ENCODE data around the gene ENTPD8.

Gene ENTPD8

DNA sequence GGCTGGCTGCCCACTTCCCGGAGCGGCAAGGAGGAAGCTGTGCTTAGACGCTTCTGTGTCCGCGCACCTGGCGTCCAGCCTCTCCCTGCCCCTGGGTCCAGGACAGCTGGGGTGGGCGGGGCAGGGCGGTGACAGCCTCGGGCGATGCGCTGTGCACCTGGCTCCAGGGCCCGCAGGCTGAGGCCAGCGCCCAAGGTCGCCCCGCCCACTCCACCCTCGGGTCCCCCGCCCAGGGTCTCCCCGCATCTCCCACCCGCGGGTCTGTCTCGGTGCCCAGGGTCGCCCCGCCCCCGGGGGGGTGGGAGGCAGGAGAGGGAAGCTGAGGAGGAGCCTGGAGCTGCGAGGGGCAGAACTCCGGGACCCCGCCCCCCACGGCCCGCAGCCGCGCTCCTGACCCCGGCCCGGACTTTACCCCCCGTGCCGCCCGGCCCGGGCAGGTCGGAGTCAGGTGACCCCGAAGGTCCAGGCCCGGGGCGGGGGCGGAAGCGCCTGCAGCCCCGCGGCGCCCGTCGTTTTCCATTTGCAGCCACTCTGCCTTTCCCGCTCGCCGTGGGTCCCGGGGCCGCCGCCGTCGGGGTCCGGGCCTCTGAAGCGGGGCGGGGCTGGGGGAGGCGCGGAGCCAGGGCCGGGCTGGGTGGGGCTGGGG is at the start of gene ENTPD8:
TSS of gene ENTPD8 (minus strand) at position 69 of the 646 bp plus-strand sequence. CDS start 3,072 bp downstream, outside the sequence.
- DNase-seq = peak in 1 of 4 experiments; percentile 24

DNA sequence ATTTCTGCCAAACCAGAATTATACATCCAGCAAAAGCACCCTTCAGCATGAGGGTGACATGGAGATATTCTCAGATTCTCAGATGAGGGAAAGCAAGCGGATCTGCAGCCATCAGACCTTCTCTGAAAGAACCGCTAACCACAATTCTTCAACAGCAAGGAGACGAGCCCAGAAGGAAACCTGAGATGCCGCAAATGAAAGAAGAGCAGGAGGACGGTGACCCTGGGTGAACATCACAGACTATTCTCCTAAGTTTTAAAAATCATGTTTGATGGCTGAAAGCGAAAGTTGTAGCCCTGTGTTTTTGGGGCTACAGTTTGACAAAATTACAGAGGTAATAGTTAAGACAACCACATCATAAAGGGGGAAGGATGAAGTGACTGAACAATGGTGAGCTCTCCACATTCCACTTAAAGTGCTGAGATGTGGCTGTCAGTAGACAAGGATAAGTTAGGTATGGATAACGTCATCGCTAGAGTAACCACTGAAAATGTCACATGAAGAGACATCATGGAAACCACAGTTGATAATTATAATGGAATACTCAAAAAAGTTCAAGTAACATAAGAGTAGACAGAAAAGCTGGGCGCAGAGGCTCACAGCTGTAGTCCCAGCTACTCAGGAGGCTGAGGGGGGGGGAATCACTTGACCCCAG is 49.5 kb upstream of the ENTPD8 start:
- DNase-seq = no peak

DNA sequence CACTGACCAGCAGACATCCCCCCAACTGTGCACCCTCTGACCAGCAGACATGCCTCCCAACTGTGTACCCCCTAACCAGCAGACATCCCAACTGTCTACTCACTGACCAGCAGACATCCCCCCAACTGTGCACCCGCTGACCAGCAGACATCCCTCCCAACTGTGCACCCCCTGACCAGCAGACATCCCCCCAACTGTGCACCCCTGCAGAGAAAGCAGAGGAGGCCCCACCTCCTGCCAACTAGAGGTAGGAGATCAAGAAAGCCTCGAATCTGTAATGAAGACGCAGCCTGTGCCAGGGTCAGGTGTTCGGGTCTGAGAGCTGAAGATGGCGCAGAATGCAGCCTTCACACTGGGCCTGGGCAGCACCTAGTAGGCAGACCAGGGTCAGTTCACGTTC is 47.7 kb upstream of the ENTPD8 start:
- DNase-seq = no peak

DNA sequence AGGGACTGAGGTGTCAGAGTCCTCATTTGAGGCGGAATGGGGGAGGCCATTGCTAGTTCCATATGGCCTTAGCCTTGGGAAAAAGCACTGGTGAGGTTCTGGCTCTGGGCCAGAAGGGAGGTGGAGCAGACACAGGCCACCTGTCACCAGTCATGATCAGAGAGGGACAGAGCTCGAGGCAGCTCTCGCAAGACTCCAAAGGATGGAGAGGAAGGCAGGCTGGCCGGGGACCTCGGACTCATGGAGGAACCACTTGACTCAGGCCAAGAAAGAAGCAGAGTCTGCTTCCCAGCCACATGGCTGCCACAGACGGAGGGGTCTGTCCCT is 47.1 kb upstream of the ENTPD8 start:
- no peak for DNase-seq

DNA sequence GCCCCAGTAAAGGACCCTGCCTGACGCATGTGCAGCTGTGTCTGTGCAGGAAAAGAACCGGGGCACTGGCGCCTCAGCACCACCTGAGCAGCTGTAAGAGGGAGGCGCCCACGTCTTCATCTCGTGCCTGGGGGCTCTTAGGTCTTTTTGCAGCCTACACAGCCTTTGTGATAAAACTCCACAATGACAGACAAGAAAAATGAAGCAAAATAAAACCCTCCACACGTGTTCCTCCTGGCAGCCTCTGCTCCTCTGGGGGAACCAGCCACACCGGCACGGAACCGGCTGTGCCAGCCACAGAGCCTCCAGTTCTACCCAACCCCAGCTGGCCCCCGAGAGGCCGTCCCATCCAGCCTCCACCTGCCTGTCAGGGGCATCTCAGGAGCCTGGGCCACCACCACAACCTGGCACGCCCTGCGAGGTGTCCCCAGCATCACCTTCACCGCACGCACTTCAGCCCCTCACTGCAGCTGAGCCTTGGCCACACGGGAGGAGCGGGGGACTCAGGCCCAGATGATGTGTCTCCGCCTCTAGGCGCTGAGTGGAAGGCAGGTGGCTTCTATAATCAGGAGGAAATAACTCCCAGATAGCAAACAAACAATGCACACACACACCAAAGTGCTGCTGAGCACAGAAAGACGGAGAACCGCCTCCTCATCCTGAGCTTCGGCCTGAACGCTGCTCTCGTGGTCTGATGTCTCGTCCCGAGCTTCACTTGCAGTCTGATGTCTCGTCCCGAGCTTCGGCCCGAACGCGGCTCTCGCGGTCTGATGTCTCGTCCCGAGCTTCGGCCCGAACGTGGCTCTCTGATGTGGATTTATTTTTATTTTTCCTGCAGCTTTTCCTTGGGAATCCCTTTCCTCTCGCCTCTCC is 46.5 kb upstream of the ENTPD8 start:
- DNase-seq = no peak

GRCh38 chr9:137486545-137487453 is 45.6 kb upstream of the ENTPD8 start:
- DNase-seq = no peak

GRCh38 chr9:137486141-137486490 is 45.0 kb upstream of the ENTPD8 start:
- DNase-seq = no peak

- DNase-seq = no peak
Observed at GRCh38 chr9:137485343-137486140, 44.4 kb upstream of the ENTPD8 start.

GRCh38 chr9:137484551-137485315 is 43.6 kb upstream of the ENTPD8 start:
- no peak for DNase-seq

GRCh38 chr9:137482094-137482781 is 41.1 kb upstream of the ENTPD8 start:
- no peak for DNase-seq

DNA sequence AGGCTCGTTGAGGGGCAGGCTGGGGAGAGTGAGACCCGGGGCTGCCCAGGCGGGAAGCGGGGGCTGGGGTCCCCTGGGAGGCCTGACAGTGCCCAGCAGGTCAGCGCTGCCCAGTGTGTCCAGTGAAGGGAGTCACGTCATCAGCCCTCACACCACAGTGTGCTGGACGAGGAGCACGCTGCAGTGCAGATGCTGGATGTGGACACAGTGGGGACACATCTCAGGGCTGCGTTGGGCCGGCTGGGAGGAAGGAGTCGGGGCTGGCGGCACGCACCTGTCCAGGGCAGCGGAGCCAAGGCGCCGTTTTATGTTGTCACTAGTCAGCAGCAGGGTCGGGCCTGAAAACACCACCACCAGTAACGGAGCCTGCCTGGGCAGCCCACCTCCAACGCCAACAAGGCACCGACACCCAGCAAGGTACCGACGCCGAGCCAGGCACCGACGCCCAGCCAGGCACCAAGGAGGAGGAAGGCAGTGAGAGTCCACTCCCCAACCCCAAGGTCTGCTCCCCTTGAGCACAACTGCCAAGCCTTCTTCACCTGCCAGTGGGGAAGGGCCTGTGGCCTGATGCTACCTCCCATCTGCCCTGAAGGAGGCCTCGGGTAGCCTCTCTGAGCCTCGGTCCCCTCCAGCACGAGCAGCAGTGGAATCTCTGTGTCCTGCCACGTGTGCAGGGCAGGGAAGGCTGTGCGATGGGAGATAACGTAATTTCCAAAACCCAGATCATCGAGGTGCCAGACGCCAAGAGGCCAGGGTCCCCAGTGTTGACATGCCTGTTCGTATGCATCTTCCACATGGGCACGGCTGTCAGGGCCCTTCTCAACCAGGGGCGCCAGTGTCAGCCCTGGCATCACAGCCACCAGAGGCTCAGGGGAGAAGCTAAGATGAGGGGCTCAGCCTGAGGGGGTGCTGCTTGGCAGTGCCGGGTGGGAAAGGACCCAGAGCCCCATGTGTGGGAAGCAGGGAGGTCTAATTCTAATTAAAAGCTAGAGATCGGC is 39.8 kb upstream of the ENTPD8 start:
- no peak for DNase-seq

DNA sequence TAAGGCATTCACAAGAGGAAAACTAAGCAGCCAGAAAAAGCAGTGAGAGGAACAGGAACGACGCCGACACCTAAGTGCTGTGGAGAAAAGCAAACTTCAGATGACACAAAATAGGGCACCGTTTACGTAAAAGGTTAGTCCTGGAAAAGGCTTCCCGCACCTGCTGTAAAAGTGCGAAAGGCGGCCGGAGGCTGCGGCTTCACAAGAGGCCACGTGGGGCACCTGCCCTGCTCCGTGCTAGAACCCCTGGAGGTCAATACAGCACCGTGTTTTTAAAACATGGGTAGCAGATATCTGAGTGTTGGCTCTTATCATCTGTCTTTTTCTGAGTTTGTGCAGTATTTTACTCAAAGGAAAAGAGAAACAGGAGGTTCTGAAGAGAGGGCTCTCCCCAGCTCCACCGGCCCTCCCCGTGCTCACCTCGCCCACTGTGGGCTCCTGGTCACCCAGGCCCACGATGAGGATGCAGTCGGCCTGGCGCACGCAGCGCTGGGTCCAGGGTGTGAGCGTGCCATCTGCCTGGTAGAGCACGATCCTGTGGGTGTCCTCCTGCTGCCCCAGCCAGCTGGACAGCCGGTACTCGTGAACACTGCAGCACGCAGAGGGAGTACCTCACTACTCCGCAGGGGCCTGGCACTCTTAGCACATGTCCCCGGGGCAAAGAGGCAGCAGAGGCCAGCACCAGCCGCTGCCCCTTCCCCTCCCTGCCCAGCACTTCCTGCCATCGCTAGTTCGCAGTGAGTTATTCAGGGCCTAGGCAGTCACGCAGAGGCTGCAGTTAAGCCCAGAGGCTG is 38.9 kb upstream of the ENTPD8 start:
- no peak for DNase-seq

GRCh38 chr9:137478962-137479861 is 38.1 kb upstream of the ENTPD8 start:
- no peak for DNase-seq

- no peak for DNase-seq
Observed at GRCh38 chr9:137478613-137478961, 37.4 kb upstream of the ENTPD8 start.

DNA sequence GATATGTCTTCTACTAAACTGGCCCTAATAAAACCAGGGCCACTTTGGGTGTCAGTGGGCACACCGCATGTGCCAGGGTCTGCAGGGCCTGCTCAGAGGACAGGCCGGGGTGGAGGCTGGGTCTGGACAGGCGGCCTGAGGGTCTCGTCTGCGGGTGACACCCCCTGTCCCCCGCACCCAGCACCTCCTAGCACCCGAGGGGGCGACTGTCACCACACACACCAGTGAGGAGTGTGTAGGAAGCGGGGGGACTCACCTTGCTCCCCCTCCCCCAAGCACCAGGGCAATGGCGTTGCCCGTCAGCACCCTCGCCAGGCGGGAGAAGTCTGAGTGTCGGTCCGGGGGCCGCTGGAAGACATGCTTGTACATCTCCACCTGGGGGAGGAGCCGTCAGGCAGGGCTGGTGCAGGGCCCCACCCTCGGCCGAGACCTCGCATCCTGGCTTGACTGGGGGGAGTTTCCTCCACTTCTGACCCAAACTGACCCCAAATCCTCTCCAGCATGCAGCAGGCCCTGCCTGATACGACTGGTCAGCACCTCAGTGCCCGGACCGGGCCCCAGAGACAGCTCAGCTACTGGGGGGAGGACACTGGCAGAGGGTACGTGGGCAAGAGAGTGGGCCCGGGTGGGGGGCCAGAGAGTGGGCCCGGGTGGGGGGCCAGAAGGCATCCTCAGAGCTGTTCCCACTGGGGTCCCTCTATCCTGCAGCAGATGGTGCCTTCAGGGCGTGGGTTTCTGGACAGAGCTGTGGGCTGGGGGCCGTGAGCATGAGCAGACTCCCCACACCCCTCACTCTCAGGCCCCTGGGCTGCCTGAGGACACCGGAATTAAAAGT is 36.8 kb upstream of the ENTPD8 start:
- no peak for DNase-seq

DNA sequence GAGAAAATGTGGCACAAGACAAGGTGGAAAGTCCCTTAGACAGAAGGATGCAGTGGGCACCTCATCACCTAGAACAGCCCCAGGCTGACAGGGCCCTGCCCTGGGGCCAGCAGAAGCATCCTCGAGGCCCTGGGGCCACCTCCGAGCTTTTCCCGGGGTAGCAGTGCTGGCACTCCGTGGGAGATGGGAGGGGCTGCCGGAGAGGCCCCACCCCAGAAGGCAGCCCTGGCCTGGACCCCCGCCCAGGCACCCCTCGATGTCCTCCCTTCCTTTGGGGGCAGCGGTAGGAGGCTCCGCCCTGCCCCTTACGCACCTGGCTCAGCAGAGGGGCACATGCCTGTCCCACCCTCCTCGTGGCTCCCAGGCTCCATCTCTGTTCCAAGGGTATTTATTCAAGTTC is 35.7 kb upstream of the ENTPD8 start:
- no peak for DNase-seq

DNA sequence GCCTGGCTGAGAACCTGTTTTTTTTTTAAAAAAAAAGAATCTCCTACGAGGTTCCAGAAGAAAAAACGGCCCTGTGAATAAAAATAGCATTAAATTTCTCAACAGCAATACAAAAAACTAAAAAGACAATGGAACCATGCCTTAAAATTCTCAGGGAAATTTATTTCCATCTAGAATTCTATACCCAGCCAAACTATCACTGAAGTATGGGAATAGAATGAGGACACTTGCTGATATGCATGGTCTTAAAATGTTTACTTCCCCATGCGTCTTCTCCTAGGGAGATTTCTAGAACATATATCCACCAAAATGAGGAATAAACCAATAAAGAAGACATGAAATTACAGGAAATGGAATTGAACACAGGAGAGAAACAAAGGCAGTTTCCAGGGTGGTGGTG is 34.5 kb upstream of the ENTPD8 start:
- no peak for DNase-seq

Data from activated naive CD4-positive, alpha-beta T cell (primary cell).